H9 (cell line): Measurements from ENCODE around the gene CEP112. TPM values are rescaled to one million over a fixed set of nuclear protein-coding genes. Genes with fewer than 3 reads are reported as not detected.

ENCODE experiments used
- DNase-seq: peaks from one replicate; pipeline ENCODE4 v3.0.0-alpha.2; 2017
- H2AFZ ChIP-seq: one replicate; pipeline ENCODE4 v1.6.1; 2013; ENCODE audit warnings: mild to moderate bottlenecking, low read length, control low read depth, moderate library complexity
- H2AK5ac ChIP-seq: 2 replicates; pipeline ENCODE4 v1.6.1; 2013; ENCODE audit warnings: low read length, control low read depth, mixed read lengths; ENCODE audit not compliant: insufficient read length
- H2BK120ac ChIP-seq: one replicate; pipeline ENCODE4 v1.6.1; 2013; ENCODE audit warnings: low read depth, mild to moderate bottlenecking, low read length, control low read depth, inconsistent platforms; ENCODE audit not compliant: poor library complexity, severe bottlenecking
- H2BK12ac ChIP-seq: 2 replicates; pipeline ENCODE4 v1.6.1; 2013; ENCODE audit warnings: low read length, control low read depth, mixed read lengths, low read depth; ENCODE audit not compliant: insufficient read length
- H2BK15ac ChIP-seq: 2 replicates; pipeline ENCODE4 v1.6.1; 2013; ENCODE audit warnings: low read depth, low read length, control low read depth
- H2BK20ac ChIP-seq: one replicate; pipeline ENCODE4 v1.6.1; 2013; ENCODE audit warnings: low read depth, mild to moderate bottlenecking, low read length, control low read depth, inconsistent platforms; ENCODE audit not compliant: poor library complexity, severe bottlenecking
- H2BK5ac ChIP-seq: 2 replicates; pipeline ENCODE4 v1.6.1; 2013; ENCODE audit warnings: low read length, control low read depth, mixed read lengths; ENCODE audit not compliant: insufficient read length
- H3K14ac ChIP-seq: 2 replicates; pipeline ENCODE4 v1.6.1; 2013; ENCODE audit warnings: low read length, control low read depth; ENCODE audit not compliant: insufficient read depth
- H3K18ac ChIP-seq: 2 replicates; pipeline ENCODE4 v1.6.1; 2013; ENCODE audit warnings: low read depth, mild to moderate bottlenecking, mixed read lengths, low read length, control low read depth; ENCODE audit not compliant: insufficient read length
- H3K23ac ChIP-seq: 2 replicates; pipeline ENCODE4 v1.6.1; 2013; ENCODE audit warnings: low read length, control low read depth, mixed read lengths, low read depth; ENCODE audit not compliant: insufficient read length
- H3K23me2 ChIP-seq: 2 replicates; pipeline ENCODE4 v1.6.1; 2013; ENCODE audit warnings: low read depth, mild to moderate bottlenecking, mixed read lengths, low read length, control low read depth; ENCODE audit not compliant: insufficient read length, poor library complexity, severe bottlenecking
- H3K27ac ChIP-seq: 2 replicates; pipeline ENCODE4 v1.5.1; 2013; ENCODE audit warnings: low read length, control low read depth, mixed read lengths, low read depth; ENCODE audit not compliant: insufficient read length
- H3K27me3 ChIP-seq: 2 replicates; pipeline ENCODE4 v1.6.1; 2013; ENCODE audit warnings: low read length, control low read depth, inconsistent platforms; ENCODE audit not compliant: insufficient read depth
- H3K4ac ChIP-seq: 2 replicates; pipeline ENCODE4 v1.6.1; 2013; ENCODE audit warnings: low read depth, mild to moderate bottlenecking, control low read depth, inconsistent platforms, low read length, moderate library complexity
- H3K4me1 ChIP-seq: 2 replicates; pipeline ENCODE4 v1.6.1; 2013; ENCODE audit warnings: low read length, control low read depth, inconsistent platforms; ENCODE audit not compliant: insufficient read depth
- H3K4me2 ChIP-seq: 2 replicates; pipeline ENCODE4 v1.6.1; 2013; ENCODE audit warnings: low read length, control low read depth, mixed read lengths; ENCODE audit not compliant: insufficient read length, insufficient read depth
- H3K56ac ChIP-seq: 2 replicates; pipeline ENCODE4 v1.6.1; 2013; ENCODE audit warnings: low read depth, mild to moderate bottlenecking, mixed read lengths, low read length, control low read depth; ENCODE audit not compliant: insufficient read length
- H3K79me1 ChIP-seq: 2 replicates; pipeline ENCODE4 v1.6.1; 2013; ENCODE audit warnings: low read depth, mild to moderate bottlenecking, moderate library complexity, low read length, control low read depth, inconsistent platforms; ENCODE audit not compliant: insufficient read depth, poor library complexity, severe bottlenecking
- H3K79me2 ChIP-seq: 2 replicates; pipeline ENCODE4 v1.6.1; 2013; ENCODE audit warnings: low read length, control low read depth, inconsistent platforms; ENCODE audit not compliant: insufficient read depth
- H3K9ac ChIP-seq: 2 replicates; pipeline ENCODE4 v1.6.1; 2013; ENCODE audit warnings: low read length, control low read depth, mixed read lengths; ENCODE audit not compliant: insufficient read length; ENCODE audit errors: extremely low read depth
- H3K9me3 ChIP-seq: one replicate; pipeline ENCODE4 v1.6.1; 2013; ENCODE audit warnings: low read depth, low read length, inconsistent platforms; ENCODE audit not compliant: control insufficient read depth
- H3T11ph ChIP-seq: one replicate; pipeline ENCODE4 v1.6.1; 2013; ENCODE audit warnings: mild to moderate bottlenecking, low read length, control low read depth, inconsistent platforms
- H4K20me1 ChIP-seq: one replicate; pipeline ENCODE4 v1.6.1; 2013; ENCODE audit not compliant: control insufficient read depth, insufficient read length, insufficient read depth
- H4K5ac ChIP-seq: 2 replicates; pipeline ENCODE4 v1.6.1; 2013; ENCODE audit warnings: low read depth, mild to moderate bottlenecking, mixed read lengths, low read length, control low read depth; ENCODE audit not compliant: insufficient read length
- H4K8ac ChIP-seq: replicated peaks from 2 replicates; pipeline ENCODE4 v1.6.1; 2013; ENCODE audit warnings: low read length, control low read depth, mixed read lengths, low read depth; ENCODE audit not compliant: insufficient read length
- H4K91ac ChIP-seq: 2 replicates; pipeline ENCODE4 v1.6.1; 2013; ENCODE audit warnings: low read depth, mild to moderate bottlenecking, moderate library complexity, mixed read lengths, low read length, control low read depth; ENCODE audit not compliant: insufficient read length
- H3K27ac Mint-ChIP-seq, 3 experiments: 2 replicates in 2 of 3; 3 replicates in 1 of 3; pipeline ENCODE4 v1.8.0; 2020 to 2021; ENCODE audit warnings: mixed read lengths in 3 of 3, mild to moderate bottlenecking in 1 of 3, moderate library complexity in 1 of 3
- H3K27me3 Mint-ChIP-seq: 2 replicates; pipeline ENCODE4 v1.8.0; 2021; ENCODE audit warnings: low read depth, mild to moderate bottlenecking, moderate library complexity, mixed read lengths
- H3K36me3 Mint-ChIP-seq, 3 experiments: 2 replicates in 2 of 3; 3 replicates in 1 of 3; pipeline ENCODE4 v1.8.0; 2020 to 2021; ENCODE audit warnings: low read depth in 3 of 3, mixed read lengths in 3 of 3; ENCODE audit not compliant: insufficient read depth in 1 of 3
- H3K4me1 Mint-ChIP-seq, 2 experiments: 2 replicates each; pipeline ENCODE4 v1.8.0; 2020; ENCODE audit warnings: mixed read lengths in 2 of 2
- H3K4me3 Mint-ChIP-seq, 2 experiments: 2 replicates in 1 of 2; 3 replicates in 1 of 2; pipeline ENCODE4 v1.8.0; 2020 to 2021; ENCODE audit warnings: mild to moderate bottlenecking in 2 of 2, mixed read lengths in 2 of 2, moderate library complexity in 1 of 2
- H3K9me3 Mint-ChIP-seq, 2 experiments: 2 replicates in 1 of 2; 3 replicates in 1 of 2; pipeline ENCODE4 v1.8.0; 2020; ENCODE audit warnings: mild to moderate bottlenecking in 2 of 2, mixed read lengths in 2 of 2, moderate library complexity in 1 of 2
- total RNA-seq: library from RNA; stranded (reverse); gene quantifications from 2 replicates; pipeline ENCODE4 v1.2.1, GENCODE V29; 2021
- TF ChIP-seq, protein P1 (sequence below): fragments of 200-600 bp; sonication (generic); conservative IDR thresholded peaks from 3 replicates; pipeline ENCODE4 v1.8.0; 2021; ENCODE audit warnings: antibody characterized with exemption, mild to moderate bottlenecking

Gene CEP112
- total RNA-seq, 1 experiment from 2014 or later, result 5.4 TPM

DNA sequence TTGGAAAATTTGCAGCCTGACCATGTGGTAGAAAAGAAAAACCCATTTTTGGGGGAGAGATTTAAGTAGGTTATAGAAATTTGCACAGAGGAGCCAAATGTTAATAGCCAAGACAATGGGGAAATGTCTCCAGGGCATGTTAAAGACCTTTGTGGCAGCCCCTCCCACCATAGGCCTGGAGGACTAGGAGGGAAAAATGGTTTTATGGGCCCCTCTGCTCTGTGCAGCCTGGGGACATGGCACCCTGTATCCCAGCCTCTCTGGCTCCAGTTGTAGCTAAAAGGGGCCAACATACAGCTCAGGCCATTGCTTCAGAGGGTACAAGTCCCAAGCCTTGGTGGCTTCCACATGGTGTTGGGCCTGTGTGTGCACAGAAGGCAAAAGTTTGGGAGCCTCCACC lies 384.6 kb downstream of the CEP112 start:
- H3K79me1 ChIP-seq, result no peaks in the 10 kb centered on the region
- no peak for DNase-seq
- no peak overlapping the region for H3K9ac ChIP-seq
- no peak overlapping the region for H3K4ac ChIP-seq
- peaks cover 18 to 30% (median 19%) of the 10 kb centered on the region in 3 experiments for H3K36me3 Mint-ChIP-seq
- no peak overlapping the region for H3K4me2 ChIP-seq
- H3K14ac ChIP-seq, result no peak overlapping the region
- H4K91ac ChIP-seq, result no peak overlapping the region
- no peak overlapping the region for H2BK12ac ChIP-seq
- H3K18ac ChIP-seq, result no peak overlapping the region
- H2BK5ac ChIP-seq, result no peak overlapping the region
- no peak overlapping the region for H2BK120ac ChIP-seq
- no peak overlapping the region for H3K27ac ChIP-seq
- H3K4me1 Mint-ChIP-seq, result no peaks in the 10 kb centered on the region
- H3K23me2 ChIP-seq, result no peaks in the 10 kb centered on the region
- H3K4me3 Mint-ChIP-seq, result no peak overlapping the region
- no peak overlapping the region for H2AK5ac ChIP-seq
- H3T11ph ChIP-seq, result no peak overlapping the region
- H2BK15ac ChIP-seq, result no peak overlapping the region
- H3K27me3 Mint-ChIP-seq, result no peaks in the 10 kb centered on the region
- no peaks in the 10 kb centered on the region for H3K27me3 ChIP-seq
- no peaks in the 10 kb centered on the region for H3K4me1 ChIP-seq
- no peak overlapping the region for H2BK20ac ChIP-seq
- peaks cover 29 to 42% of the 10 kb centered on the region in 2 experiments for H3K9me3 Mint-ChIP-seq
- H4K5ac ChIP-seq, result no peak overlapping the region
- no peak overlapping the region for H3K23ac ChIP-seq
- no peak overlapping the region for H4K8ac ChIP-seq
- H4K20me1 ChIP-seq, result no peaks in the 10 kb centered on the region
- H3K56ac ChIP-seq, result no peak overlapping the region
- H2AFZ ChIP-seq, result no peak overlapping the region
- H3K79me2 ChIP-seq, result no peaks in the 10 kb centered on the region
- no peak overlapping the region for H3K27ac Mint-ChIP-seq
- no peaks in the 10 kb centered on the region for H3K9me3 ChIP-seq
- TF ChIP-seq, protein P1, sequence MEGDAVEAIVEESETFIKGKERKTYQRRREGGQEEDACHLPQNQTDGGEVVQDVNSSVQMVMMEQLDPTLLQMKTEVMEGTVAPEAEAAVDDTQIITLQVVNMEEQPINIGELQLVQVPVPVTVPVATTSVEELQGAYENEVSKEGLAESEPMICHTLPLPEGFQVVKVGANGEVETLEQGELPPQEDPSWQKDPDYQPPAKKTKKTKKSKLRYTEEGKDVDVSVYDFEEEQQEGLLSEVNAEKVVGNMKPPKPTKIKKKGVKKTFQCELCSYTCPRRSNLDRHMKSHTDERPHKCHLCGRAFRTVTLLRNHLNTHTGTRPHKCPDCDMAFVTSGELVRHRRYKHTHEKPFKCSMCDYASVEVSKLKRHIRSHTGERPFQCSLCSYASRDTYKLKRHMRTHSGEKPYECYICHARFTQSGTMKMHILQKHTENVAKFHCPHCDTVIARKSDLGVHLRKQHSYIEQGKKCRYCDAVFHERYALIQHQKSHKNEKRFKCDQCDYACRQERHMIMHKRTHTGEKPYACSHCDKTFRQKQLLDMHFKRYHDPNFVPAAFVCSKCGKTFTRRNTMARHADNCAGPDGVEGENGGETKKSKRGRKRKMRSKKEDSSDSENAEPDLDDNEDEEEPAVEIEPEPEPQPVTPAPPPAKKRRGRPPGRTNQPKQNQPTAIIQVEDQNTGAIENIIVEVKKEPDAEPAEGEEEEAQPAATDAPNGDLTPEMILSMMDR, result no peak
